ENCODE measurements around the gene FSIP1.

- TF ChIP-seq, protein P1, sequence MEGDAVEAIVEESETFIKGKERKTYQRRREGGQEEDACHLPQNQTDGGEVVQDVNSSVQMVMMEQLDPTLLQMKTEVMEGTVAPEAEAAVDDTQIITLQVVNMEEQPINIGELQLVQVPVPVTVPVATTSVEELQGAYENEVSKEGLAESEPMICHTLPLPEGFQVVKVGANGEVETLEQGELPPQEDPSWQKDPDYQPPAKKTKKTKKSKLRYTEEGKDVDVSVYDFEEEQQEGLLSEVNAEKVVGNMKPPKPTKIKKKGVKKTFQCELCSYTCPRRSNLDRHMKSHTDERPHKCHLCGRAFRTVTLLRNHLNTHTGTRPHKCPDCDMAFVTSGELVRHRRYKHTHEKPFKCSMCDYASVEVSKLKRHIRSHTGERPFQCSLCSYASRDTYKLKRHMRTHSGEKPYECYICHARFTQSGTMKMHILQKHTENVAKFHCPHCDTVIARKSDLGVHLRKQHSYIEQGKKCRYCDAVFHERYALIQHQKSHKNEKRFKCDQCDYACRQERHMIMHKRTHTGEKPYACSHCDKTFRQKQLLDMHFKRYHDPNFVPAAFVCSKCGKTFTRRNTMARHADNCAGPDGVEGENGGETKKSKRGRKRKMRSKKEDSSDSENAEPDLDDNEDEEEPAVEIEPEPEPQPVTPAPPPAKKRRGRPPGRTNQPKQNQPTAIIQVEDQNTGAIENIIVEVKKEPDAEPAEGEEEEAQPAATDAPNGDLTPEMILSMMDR (IDR thresholded peaks at IDR 0.05), result no peak
- no peak for TF ChIP-seq POLR2A (IDR thresholded peaks at IDR 0.05)
These were observed 164.4 kb downstream of the FSIP1 start for GRCh38 chr15:39618063-39618823.

Data from lower leg skin (tissue), 3 donors.